ENCODE data around the gene GID4. TPM values are rescaled to one million over a fixed set of nuclear protein-coding genes. Genes with fewer than 3 reads are reported as not detected.

GID4 gene
- total and polyA plus RNA-seq, 5 experiments from 2014 or later, result 3.4 to 10.7 (median 7.1) TPM

DNA sequence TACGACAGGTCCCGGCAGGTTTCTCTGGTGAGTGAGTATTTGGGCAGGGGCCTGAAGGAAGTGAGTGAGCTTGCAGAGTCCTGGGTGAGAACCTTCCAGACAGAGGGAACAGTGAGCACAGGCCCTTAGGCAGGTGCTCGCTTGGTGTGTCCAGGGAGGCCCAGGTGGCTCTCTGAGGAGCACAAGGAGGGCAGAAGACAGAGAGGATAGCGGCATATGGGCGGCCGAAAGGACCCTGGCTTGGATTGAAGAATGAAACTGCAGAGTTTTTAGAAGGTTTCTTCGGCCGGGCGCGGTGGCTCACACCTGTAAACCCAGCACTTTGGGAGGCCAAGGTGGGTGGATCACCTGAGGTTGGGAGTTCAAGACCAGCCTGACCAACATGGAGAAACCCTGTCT, 55.2 kb downstream of the GID4 start:
- no peak for DNase-seq
- H3K9me3 Mint-ChIP-seq, result no peaks in the 10 kb centered on the region
- peaks cover 6 to 60% (median 8%) of the 10 kb centered on the region in 3 donors for H3K36me3 Mint-ChIP-seq
- H3K27me3 Mint-ChIP-seq, result no peaks in the 10 kb centered on the region
- peaks cover 5 to 28% (median 9%) of the 10 kb centered on the region in 4 donors for H3K4me1 Mint-ChIP-seq
- ATAC-seq, result no peak
- no peak overlapping the region for H3K4me3 Mint-ChIP-seq
- POLR2A ChIA-PET, result no interaction called here
- peak overlapping the region in 1 of 10 donors; percentile 44 for H3K27ac Mint-ChIP-seq

DNA sequence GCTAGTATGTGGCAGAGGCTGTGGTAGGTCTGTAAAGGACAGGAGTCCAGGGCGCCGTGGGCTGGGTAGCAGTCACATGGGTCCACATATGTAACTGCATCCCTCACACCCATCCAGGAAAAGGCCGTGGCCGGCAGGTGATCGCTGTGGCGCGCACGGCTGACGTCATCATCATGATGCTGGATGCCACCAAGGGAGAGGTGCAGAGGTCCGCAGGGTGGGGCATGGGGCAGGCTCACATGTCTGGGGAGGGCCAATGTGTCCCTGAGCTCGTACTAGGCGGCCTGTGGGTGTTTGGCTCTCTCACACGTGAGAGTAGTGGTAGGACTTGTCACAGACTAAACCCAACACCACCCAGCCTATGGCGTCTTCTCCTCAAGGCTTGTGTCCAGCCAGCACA, 60.3 kb downstream of the GID4 start:
- Mint-ChIP-seq H3K27ac (peak overlapping the region in 1 of 10 donors; percentile 79), H3K36me3 (peaks cover 0 to 45% (median 0%) of the 10 kb centered on the region in 3 donors), H3K9me3 (no peaks in the 10 kb centered on the region), H3K27me3 (no peaks in the 10 kb centered on the region), H3K4me3 (no peak overlapping the region), H3K4me1 (peaks cover 0 to 21% (median 7%) of the 10 kb centered on the region in 4 donors)
- no peak for DNase-seq
- ATAC-seq, result no peak
- POLR2A ChIA-PET, result interaction anchor here (1.3 kb wide), 1 partner anchor 11 kb away, joined by 3 read pairs; no protein-coding TSS in a partner anchor

GRCh38 chr17:18100616-18101015, 61.4 kb downstream of the GID4 start:
- H3K4me3 Mint-ChIP-seq, result no peak overlapping the region
- DNase-seq (no peak), ATAC-seq (no peak)
- H3K27me3 Mint-ChIP-seq, result no peaks in the 10 kb centered on the region
- peak overlapping the region in 1 of 10 donors; percentile 1 for H3K27ac Mint-ChIP-seq
- H3K36me3 Mint-ChIP-seq, result peaks cover 0 to 37% (median 0%) of the 10 kb centered on the region in 3 donors
- POLR2A ChIA-PET, result no interaction called here
- peaks cover 0 to 20% (median 6%) of the 10 kb centered on the region in 4 donors for H3K4me1 Mint-ChIP-seq
- no peaks in the 10 kb centered on the region for H3K9me3 Mint-ChIP-seq

GRCh38 chr17:18101828-18102227, 62.6 kb downstream of the GID4 start:
- Mint-ChIP-seq H3K36me3 (peaks cover 0 to 30% (median 0%) of the 10 kb centered on the region in 3 donors), H3K27me3 (no peaks in the 10 kb centered on the region), H3K4me3 (no peak overlapping the region), H3K9me3 (no peaks in the 10 kb centered on the region), H3K4me1 (peaks cover 0 to 11% (median 5%) of the 10 kb centered on the region in 4 donors), H3K27ac (peak overlapping the region in 5 of 10 donors; percentile 53 to 69 (median 62))
- ATAC-seq (no peak), DNase-seq (no peak)
- POLR2A ChIA-PET, result no interaction called here

- Mint-ChIP-seq H3K4me3 (no peak overlapping the region), H3K27me3 (no peaks in the 10 kb centered on the region)
- POLR2A ChIA-PET, result no interaction called here
Observed at GRCh38 chr17:18102640-18103039, 63.4 kb downstream of the GID4 start.

GRCh38 chr17:18105027-18105426, 65.8 kb downstream of the GID4 start:
- POLR2A ChIA-PET, result no interaction called here
- Mint-ChIP-seq H3K36me3 (peaks cover 0 to 17% (median 0%) of the 10 kb centered on the region in 3 donors), H3K4me3 (no peak overlapping the region), H3K27me3 (no peaks in the 10 kb centered on the region), H3K4me1 (peaks cover 0 to 11% (median 5%) of the 10 kb centered on the region in 4 donors), H3K27ac (peak overlapping the region in 2 of 10 donors; percentile 47 to 48), H3K9me3 (no peaks in the 10 kb centered on the region)
- no peak for ATAC-seq
- no peak for DNase-seq

More at GRCh38 chr17:18102640-18103039, 63.4 kb downstream of the GID4 start:
- Mint-ChIP-seq H3K27ac (peak overlapping the region in 3 of 10 donors; percentile 53 to 79 (median 63)), H3K36me3 (peaks cover 0 to 29% (median 0%) of the 10 kb centered on the region in 3 donors), H3K4me1 (peaks cover 0 to 11% (median 5%) of the 10 kb centered on the region in 4 donors), H3K9me3 (no peaks in the 10 kb centered on the region)
- DNase-seq, result no peak
- no peak for ATAC-seq

- no peak overlapping the region for H3K4me3 Mint-ChIP-seq
- no peaks in the 10 kb centered on the region for H3K9me3 Mint-ChIP-seq
- ATAC-seq (no peak), DNase-seq (no peak)
- H3K36me3 Mint-ChIP-seq, result peaks cover 0 to 12% (median 0%) of the 10 kb centered on the region in 3 donors
- no peak overlapping the region for H3K27ac Mint-ChIP-seq
- peaks cover 0 to 11% (median 5%) of the 10 kb centered on the region in 4 donors for H3K4me1 Mint-ChIP-seq
- POLR2A ChIA-PET, result no interaction called here
- no peaks in the 10 kb centered on the region for H3K27me3 Mint-ChIP-seq
Observed at GRCh38 chr17:18105595-18105994, 66.4 kb downstream of the GID4 start.

- H3K27ac Mint-ChIP-seq, result peak overlapping the region in 2 of 10 donors; percentile 10 to 20
- ATAC-seq, result no peak
- H3K4me1 Mint-ChIP-seq, result peaks cover 0 to 11% (median 5%) of the 10 kb centered on the region in 4 donors
- no peaks in the 10 kb centered on the region for H3K27me3 Mint-ChIP-seq
- H3K36me3 Mint-ChIP-seq, result peaks cover 0 to 11% (median 0%) of the 10 kb centered on the region in 3 donors
- POLR2A ChIA-PET, result interaction anchor here (0.7 kb wide), 1 partner anchor 154 kb away, joined by 5 read pairs; the partner anchor contains the start of gene MIEF2
- H3K9me3 Mint-ChIP-seq, result no peaks in the 10 kb centered on the region
- no peak overlapping the region for H3K4me3 Mint-ChIP-seq
- no peak for DNase-seq
Observed at GRCh38 chr17:18106211-18106610, 67.0 kb downstream of the GID4 start.

DNA sequence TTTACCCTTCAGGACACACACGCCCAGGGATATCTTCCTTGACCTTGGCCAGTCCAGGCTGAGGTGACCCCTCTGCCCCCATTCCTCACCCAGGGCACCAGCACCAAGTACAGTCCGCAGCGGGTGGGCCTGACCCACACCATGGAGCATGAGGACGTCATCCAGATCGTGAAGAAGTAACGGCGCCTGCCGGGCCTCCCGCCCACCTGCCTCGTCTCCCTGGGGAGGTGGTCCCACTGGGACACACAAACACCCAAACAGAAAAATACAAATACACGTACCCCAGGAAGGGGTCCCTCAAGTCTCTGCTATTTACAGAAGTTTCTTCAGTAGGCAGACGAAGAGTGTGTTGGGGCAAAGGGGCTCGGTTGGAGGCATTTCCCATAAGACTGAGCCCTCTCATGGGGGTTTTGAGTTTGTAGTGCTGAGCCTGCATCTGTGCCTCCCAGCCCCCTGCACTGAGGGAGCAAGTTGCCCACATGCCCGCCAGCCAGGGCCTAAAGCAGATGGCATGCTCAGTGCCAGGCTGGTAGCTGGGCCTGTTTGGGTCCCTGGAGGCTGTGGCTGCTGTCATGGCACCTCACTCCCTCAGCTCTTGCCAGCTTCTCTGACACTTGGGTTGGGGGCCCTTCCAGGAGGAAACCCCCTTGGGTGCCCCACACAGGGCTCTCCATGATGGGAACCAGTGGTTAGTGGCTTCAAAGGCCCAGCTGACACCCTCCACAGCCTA, 68.0 kb downstream of the GID4 start:
- peak overlapping the region in 2 of 10 donors; percentile 6 to 51 for H3K27ac Mint-ChIP-seq
- ATAC-seq (no peak), DNase-seq (no peak)
- no peaks in the 10 kb centered on the region for H3K9me3 Mint-ChIP-seq
- POLR2A ChIA-PET, result interaction anchor here (0.7 kb wide), 1 partner anchor 153 kb away, joined by 5 read pairs; the partner anchor contains the start of gene MIEF2
- no peak overlapping the region for H3K4me3 Mint-ChIP-seq
- no peaks in the 10 kb centered on the region for H3K27me3 Mint-ChIP-seq
- H3K4me1 Mint-ChIP-seq, result peaks cover 0 to 9% (median 4%) of the 10 kb centered on the region in 4 donors
- H3K36me3 Mint-ChIP-seq, result peaks cover 0 to 11% (median 0%) of the 10 kb centered on the region in 3 donors

- POLR2A ChIA-PET, result no interaction called here
- DNase-seq (no peak), ATAC-seq (no peak)
- no peaks in the 10 kb centered on the region for H3K27me3 Mint-ChIP-seq
- peaks cover 0 to 5% (median 2%) of the 10 kb centered on the region in 4 donors for H3K4me1 Mint-ChIP-seq
- H3K27ac Mint-ChIP-seq, result peak overlapping the region in 4 of 10 donors; percentile 29 to 60 (median 56)
- H3K36me3 Mint-ChIP-seq, result peaks cover 0 to 11% (median 0%) of the 10 kb centered on the region in 3 donors
- H3K4me3 Mint-ChIP-seq, result no peak overlapping the region
- H3K9me3 Mint-ChIP-seq, result no peaks in the 10 kb centered on the region
Observed at GRCh38 chr17:18107971-18108370, 68.8 kb downstream of the GID4 start.

DNA sequence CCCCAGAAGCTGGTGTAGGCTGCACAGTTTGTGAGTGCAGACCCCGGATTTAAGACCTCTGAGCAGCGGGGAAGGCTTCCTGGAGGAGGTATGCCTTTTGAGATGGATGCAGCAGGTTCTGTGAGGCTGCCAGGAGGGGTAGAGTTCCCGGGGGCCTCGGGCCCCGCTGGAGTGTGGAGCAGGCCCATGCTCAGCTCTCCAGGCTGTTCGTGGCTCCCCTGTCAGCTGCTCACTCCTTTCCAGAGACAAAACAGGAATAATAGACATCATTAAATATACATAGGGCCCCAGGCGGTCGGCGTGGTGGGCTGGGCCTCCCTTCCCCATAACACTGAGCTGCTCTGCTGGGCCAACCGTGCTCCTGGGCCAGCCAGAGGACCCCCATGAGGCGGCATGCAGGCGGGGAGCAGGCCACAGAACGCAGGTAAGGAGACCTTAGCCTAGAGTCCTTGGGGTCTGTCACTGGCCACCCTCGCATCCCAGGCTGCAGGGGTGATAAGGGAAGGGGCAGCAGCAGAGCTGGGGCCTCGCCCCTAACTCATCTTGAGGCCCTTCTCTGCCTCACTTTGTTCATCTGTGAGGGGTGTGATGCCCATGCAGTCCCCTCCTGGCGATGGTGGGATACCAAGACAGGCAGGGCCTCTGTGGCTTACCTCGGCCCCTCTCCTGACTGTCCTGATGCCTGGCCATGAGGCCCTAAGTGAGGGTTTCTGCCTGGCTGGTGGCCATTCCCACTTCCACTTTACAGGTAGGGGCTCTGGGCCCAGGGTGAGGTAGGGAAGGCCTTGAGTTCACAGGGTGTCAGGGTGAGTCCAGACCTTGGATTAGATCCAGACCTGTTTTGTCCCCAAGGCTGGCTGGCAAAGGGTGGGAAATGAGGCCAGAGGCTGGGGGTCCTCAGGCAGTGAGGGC, 69.4 kb downstream of the GID4 start, which contains the start of gene MYO15A:
MYO15A (plus strand) TSS at position 356 of the 912 bp plus-strand sequence. CDS start 10,045 bp downstream, outside the sequence.
- peak within 1 kb of the TSS in 7 of 10 donors; percentile 16 to 66 (median 56) for H3K27ac Mint-ChIP-seq
- no peaks in the 10 kb centered on the region for H3K27me3 Mint-ChIP-seq
- DNase-seq (no peak), ATAC-seq (no peak)
- H3K4me1 Mint-ChIP-seq, result peaks cover 0 to 3% (median 0%) of the 10 kb centered on the region in 4 donors
- H3K4me3 Mint-ChIP-seq, result peak within 1 kb of the TSS in 1 of 10 donors; percentile 19
- H3K36me3 Mint-ChIP-seq, result peaks cover 0 to 11% (median 0%) of the 10 kb centered on the region in 3 donors
- H3K9me3 Mint-ChIP-seq, result no peaks in the 10 kb centered on the region
- POLR2A ChIA-PET, result no interaction called here

- POLR2A ChIA-PET, result no interaction called here
- DNase-seq (no peak), ATAC-seq (no peak)
- H3K4me3 Mint-ChIP-seq, result no peak overlapping the region
- H3K9me3 Mint-ChIP-seq, result no peaks in the 10 kb centered on the region
- H3K4me1 Mint-ChIP-seq, result peaks cover 0 to 1% (median 0%) of the 10 kb centered on the region in 4 donors
- peak overlapping the region in 7 of 10 donors; percentile 16 to 53 (median 34) for H3K27ac Mint-ChIP-seq
- H3K36me3 Mint-ChIP-seq, result peaks cover 0 to 9% (median 0%) of the 10 kb centered on the region in 3 donors
- no peaks in the 10 kb centered on the region for H3K27me3 Mint-ChIP-seq
Observed at GRCh38 chr17:18109935-18110485, 70.8 kb downstream of the GID4 start.

Data from naive thymus-derived CD8-positive, alpha-beta T cell (primary cell).